HFFc6 (cell line): ENCODE data around the gene BPI. TPM values are rescaled to one million over a fixed set of nuclear protein-coding genes. Genes with fewer than 3 reads are reported as not detected.

Experiments
- DNase-seq: peaks from one replicate; pipeline ENCODE4 v3.0.0-alpha.2; 2018
- H3K27ac Mint-ChIP-seq: 2 replicates; pipeline ENCODE4 v1.8.0; 2020; ENCODE audit warnings: mild to moderate bottlenecking, mixed read lengths
- H3K27me3 Mint-ChIP-seq: 2 replicates; pipeline ENCODE4 v1.8.0; 2021; ENCODE audit warnings: mild to moderate bottlenecking, moderate library complexity, mixed read lengths; ENCODE audit not compliant: insufficient read depth
- H3K36me3 Mint-ChIP-seq: 2 replicates; pipeline ENCODE4 v1.8.0; 2021; ENCODE audit warnings: low read depth, mixed read lengths
- H3K4me1 Mint-ChIP-seq: 2 replicates; pipeline ENCODE4 v1.8.0; 2020; ENCODE audit warnings: low read depth, mixed read lengths
- H3K4me3 Mint-ChIP-seq: 2 replicates; pipeline ENCODE4 v1.8.0; 2020; ENCODE audit warnings: mild to moderate bottlenecking, moderate library complexity, mixed read lengths
- H3K9me3 Mint-ChIP-seq: 2 replicates; pipeline ENCODE4 v1.8.0; 2020; ENCODE audit warnings: mild to moderate bottlenecking, mixed read lengths
- CTCF ChIP-seq: fragments of 200-600 bp; sonication (generic); IDR thresholded peaks from 2 replicates; pipeline ENCODE4 v1.5.0; 2021; ENCODE audit warnings: antibody characterized with exemption, mild to moderate bottlenecking
- total RNA-seq, 6 experiments: library from RNA; stranded (reverse); fragmentation: NEBNext Ultra II Directional; extraction: Animal tissue kit (Norgen Biotek cat#: 25700); gene quantifications; 2 replicates in 1 of 6; 3 replicates in 5 of 6; pipeline ENCODE4 v1.2.3, GENCODE V29; 2021

The BPI gene
- total RNA-seq, 6 experiments from 2014 or later = not detected

- Mint-ChIP-seq H3K27ac (no peak overlapping the region), H3K36me3 (peaks cover 11% of the 10 kb centered on the region), H3K4me1 (peaks cover 27% of the 10 kb centered on the region), H3K27me3 (peaks cover 4% of the 10 kb centered on the region), H3K4me3 (no peak overlapping the region), H3K9me3 (0 out of 2 replicates have a peak, but pooled peaks cover 4% of the 10 kb centered on the region)
- no peak for DNase-seq
- TF ChIP-seq CTCF = no peak
These were observed 19.0 kb upstream of the BPI start for GRCh38 chr20:38284893-38285444.

- DNase-seq = no peak
- peaks cover 2% of the 10 kb centered on the region; the same call in 1 of the 2 replicates for H3K27me3 Mint-ChIP-seq
- no peak for TF ChIP-seq CTCF
- no peak overlapping the region for H3K27ac Mint-ChIP-seq
- no peak overlapping the region for H3K4me3 Mint-ChIP-seq
- H3K36me3 Mint-ChIP-seq = peaks cover 11% of the 10 kb centered on the region
- H3K4me1 Mint-ChIP-seq = peaks cover 15% of the 10 kb centered on the region
- no peaks in the 10 kb centered on the region for H3K9me3 Mint-ChIP-seq
These were observed 17.1 kb upstream of the BPI start for GRCh38 chr20:38286586-38287531.

- Mint-ChIP-seq H3K27me3 (peaks cover 2% of the 10 kb centered on the region), H3K4me3 (no peak overlapping the region), H3K9me3 (no peaks in the 10 kb centered on the region), H3K27ac (no peak overlapping the region), H3K4me1 (peaks cover 15% of the 10 kb centered on the region), H3K36me3 (peaks cover 3% of the 10 kb centered on the region; the same call in 1 of the 2 replicates)
- DNase-seq = no peak
- peak; percentile 71 for TF ChIP-seq CTCF
These were observed 12.8 kb upstream of the BPI start for GRCh38 chr20:38290829-38291814.

- H3K27me3 Mint-ChIP-seq = peaks cover 2% of the 10 kb centered on the region
- H3K4me1 Mint-ChIP-seq = peaks cover 8% of the 10 kb centered on the region
These were observed 12.0 kb upstream of the BPI start for GRCh38 chr20:38291966-38292365.

More at GRCh38 chr20:38291966-38292365, 12.0 kb upstream of the BPI start:
- no peak for DNase-seq
- TF ChIP-seq CTCF = no peak
- H3K27ac Mint-ChIP-seq = no peak overlapping the region
- no peak overlapping the region for H3K4me3 Mint-ChIP-seq
- no peaks in the 10 kb centered on the region for H3K9me3 Mint-ChIP-seq
- H3K36me3 Mint-ChIP-seq = no peaks in the 10 kb centered on the region
